ENCODE measurements around the gene THOC5.
"Not testable (repeated sequence)": the region's sequence is repeated elsewhere in the genome, so short reads cannot be mapped to it uniquely, and the experiment has no call there.

Gene THOC5

GRCh38 chr22:29493636-29494035 is 59.9 kb downstream of the THOC5 start:
- Histone ChIP-seq H3K27ac (ENCODE audit: poor library complexity, severe bottlenecking) (no peak overlapping the region), H3K4me1 (ENCODE audit: insufficient read depth, poor library complexity, severe bottlenecking) (no peaks in the 10 kb centered on the region), H3K27me3 (ENCODE audit: insufficient read depth, poor library complexity, severe bottlenecking) (no peaks in the 10 kb centered on the region), H3K4me3 (ENCODE audit: severe bottlenecking) (no peak overlapping the region), H3K9me3 (ENCODE audit: severe bottlenecking) (no peaks in the 10 kb centered on the region), H3K36me3 (ENCODE audit: low read depth) (no peaks in the 10 kb centered on the region)
- TF ChIP-seq, protein P1, sequence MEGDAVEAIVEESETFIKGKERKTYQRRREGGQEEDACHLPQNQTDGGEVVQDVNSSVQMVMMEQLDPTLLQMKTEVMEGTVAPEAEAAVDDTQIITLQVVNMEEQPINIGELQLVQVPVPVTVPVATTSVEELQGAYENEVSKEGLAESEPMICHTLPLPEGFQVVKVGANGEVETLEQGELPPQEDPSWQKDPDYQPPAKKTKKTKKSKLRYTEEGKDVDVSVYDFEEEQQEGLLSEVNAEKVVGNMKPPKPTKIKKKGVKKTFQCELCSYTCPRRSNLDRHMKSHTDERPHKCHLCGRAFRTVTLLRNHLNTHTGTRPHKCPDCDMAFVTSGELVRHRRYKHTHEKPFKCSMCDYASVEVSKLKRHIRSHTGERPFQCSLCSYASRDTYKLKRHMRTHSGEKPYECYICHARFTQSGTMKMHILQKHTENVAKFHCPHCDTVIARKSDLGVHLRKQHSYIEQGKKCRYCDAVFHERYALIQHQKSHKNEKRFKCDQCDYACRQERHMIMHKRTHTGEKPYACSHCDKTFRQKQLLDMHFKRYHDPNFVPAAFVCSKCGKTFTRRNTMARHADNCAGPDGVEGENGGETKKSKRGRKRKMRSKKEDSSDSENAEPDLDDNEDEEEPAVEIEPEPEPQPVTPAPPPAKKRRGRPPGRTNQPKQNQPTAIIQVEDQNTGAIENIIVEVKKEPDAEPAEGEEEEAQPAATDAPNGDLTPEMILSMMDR (IDR thresholded peaks at IDR 0.05; ENCODE audit: poor library complexity, severe bottlenecking), result no peak
- ATAC-seq (ENCODE audit: low read depth) (no peak), DNase-seq (ENCODE audit: low spot score) (no peak)

DNA sequence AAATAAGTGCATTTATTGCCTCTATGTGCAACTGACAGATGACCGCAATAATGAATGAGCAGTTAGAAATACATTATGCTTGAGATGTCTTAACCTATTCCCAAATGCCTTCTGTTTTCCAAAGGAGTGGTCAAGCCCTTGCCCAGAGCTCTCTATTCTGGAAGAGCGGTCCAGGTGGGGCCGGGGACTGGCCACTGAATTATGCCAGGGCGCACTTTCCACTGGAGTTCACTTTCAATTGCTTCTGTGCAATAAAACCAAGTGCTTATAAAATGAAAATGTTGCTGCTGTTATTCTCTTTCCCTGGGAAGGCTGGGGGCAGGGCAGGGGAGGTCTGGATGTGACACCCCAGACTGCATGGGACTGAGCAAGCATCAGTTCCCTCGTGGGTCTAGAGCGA is 62.5 kb downstream of the THOC5 start:
- Histone ChIP-seq H3K4me1 (ENCODE audit: insufficient read depth, poor library complexity, severe bottlenecking) (no peaks in the 10 kb centered on the region), H3K4me3 (ENCODE audit: severe bottlenecking) (no peak overlapping the region), H3K27me3 (ENCODE audit: insufficient read depth, poor library complexity, severe bottlenecking) (no peaks in the 10 kb centered on the region), H3K27ac (ENCODE audit: poor library complexity, severe bottlenecking) (no peak overlapping the region), H3K36me3 (ENCODE audit: low read depth) (no peaks in the 10 kb centered on the region), H3K9me3 (ENCODE audit: severe bottlenecking) (no peaks in the 10 kb centered on the region)
- DNase-seq (ENCODE audit: low spot score) (no peak), ATAC-seq (ENCODE audit: low read depth) (no peak)
- TF ChIP-seq, protein P1 (IDR thresholded peaks at IDR 0.05; ENCODE audit: poor library complexity, severe bottlenecking), result no peak

DNA sequence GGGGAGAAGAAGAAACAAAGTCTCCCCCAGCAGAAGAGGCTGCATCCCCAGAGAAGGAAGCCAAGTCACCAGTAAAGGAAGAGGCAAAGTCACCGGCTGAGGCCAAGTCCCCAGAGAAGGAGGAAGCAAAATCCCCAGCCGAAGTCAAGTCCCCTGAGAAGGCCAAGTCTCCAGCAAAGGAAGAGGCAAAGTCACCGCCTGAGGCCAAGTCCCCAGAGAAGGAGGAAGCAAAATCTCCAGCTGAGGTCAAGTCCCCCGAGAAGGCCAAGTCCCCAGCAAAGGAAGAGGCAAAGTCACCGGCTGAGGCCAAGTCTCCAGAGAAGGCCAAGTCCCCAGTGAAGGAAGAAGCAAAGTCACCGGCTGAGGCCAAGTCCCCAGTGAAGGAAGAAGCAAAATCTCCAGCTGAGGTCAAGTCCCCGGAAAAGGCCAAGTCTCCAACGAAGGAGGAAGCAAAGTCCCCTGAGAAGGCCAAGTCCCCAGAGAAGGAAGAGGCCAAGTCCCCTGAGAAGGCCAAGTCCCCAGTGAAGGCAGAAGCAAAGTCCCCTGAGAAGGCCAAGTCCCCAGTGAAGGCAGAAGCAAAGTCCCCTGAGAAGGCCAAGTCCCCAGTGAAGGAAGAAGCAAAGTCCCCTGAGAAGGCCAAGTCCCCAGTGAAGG is 64.3 kb downstream of the THOC5 start:
- not testable (repeated sequence) for ATAC-seq (ENCODE audit: low read depth); DNase-seq (ENCODE audit: low spot score); H3K4me3 ChIP-seq (ENCODE audit: severe bottlenecking); H3K36me3 ChIP-seq (ENCODE audit: low read depth); H3K27ac ChIP-seq (ENCODE audit: poor library complexity, severe bottlenecking); H3K9me3 ChIP-seq (ENCODE audit: severe bottlenecking); H3K27me3 ChIP-seq (ENCODE audit: insufficient read depth, poor library complexity, severe bottlenecking); H3K4me1 ChIP-seq (ENCODE audit: insufficient read depth, poor library complexity, severe bottlenecking)

DNA sequence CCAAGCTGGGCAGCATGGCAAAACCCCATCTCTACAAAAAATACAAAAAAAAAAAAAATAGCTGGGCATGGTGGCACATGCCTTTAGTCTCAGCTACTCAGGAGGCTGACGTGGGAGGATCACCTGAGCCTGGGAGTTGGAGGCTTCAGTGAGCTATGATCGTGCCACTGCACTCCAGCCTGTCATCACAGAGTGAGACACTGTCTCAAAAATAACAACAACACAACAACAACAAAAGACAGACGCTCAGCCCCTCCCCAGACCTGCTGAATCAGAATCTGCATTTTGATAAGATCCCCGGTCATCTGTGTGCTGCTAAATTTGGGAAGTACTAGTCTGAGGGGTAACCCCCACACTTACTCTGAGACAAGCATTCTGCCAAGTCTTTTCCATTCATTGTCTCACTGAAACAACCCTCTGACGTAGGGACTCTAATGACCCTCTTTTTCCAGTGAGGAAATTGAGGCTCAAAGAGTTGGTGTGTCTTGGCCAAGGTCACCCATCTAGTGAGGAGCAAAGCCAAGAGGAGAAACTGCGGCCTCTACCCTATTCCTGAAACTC is 66.1 kb downstream of the THOC5 start:
- Histone ChIP-seq H3K9me3 (ENCODE audit: severe bottlenecking) (no peaks in the 10 kb centered on the region), H3K27ac (ENCODE audit: poor library complexity, severe bottlenecking) (no peak overlapping the region), H3K27me3 (ENCODE audit: insufficient read depth, poor library complexity, severe bottlenecking) (peaks cover 3% of the 10 kb centered on the region), H3K4me1 (ENCODE audit: insufficient read depth, poor library complexity, severe bottlenecking) (no peaks in the 10 kb centered on the region), H3K36me3 (ENCODE audit: low read depth) (no peaks in the 10 kb centered on the region), H3K4me3 (ENCODE audit: severe bottlenecking) (no peak overlapping the region)
- no peak for ATAC-seq (ENCODE audit: low read depth)
- DNase-seq (ENCODE audit: low spot score), result no peak
- TF ChIP-seq, protein P1 (IDR thresholded peaks at IDR 0.05; ENCODE audit: poor library complexity, severe bottlenecking), result no peak

DNA sequence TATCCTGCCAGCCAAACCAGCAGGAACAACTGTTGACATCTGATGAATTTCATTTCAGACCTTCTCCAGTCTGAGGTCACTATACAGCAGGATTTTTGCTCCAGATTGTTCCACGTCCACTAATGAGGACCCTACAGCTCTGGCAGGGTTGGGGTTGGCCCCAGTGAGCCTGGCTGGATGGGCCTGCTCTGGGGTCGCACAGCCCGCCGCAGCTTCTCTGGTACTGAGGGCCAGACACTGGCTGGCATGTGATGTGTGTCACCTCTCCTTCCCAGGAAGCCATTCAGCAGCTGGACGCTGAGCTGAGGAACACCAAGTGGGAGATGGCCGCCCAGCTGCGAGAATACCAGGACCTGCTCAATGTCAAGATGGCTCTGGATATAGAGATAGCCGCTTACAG is 68.1 kb downstream of the THOC5 start:
- TF ChIP-seq, protein P1 (IDR thresholded peaks at IDR 0.05; ENCODE audit: poor library complexity, severe bottlenecking), result no peak
- Histone ChIP-seq H3K4me3 (ENCODE audit: severe bottlenecking) (no peak overlapping the region), H3K4me1 (ENCODE audit: insufficient read depth, poor library complexity, severe bottlenecking) (no peaks in the 10 kb centered on the region), H3K36me3 (ENCODE audit: low read depth) (no peaks in the 10 kb centered on the region), H3K27me3 (ENCODE audit: insufficient read depth, poor library complexity, severe bottlenecking) (peaks cover 19% of the 10 kb centered on the region), H3K9me3 (ENCODE audit: severe bottlenecking) (no peaks in the 10 kb centered on the region), H3K27ac (ENCODE audit: poor library complexity, severe bottlenecking) (no peak overlapping the region)
- ATAC-seq (ENCODE audit: low read depth) (no peak), DNase-seq (ENCODE audit: low spot score) (no peak)

All from RWPE2 (cell line).